SH-SY5Y (cell line): ENCODE measurements around the gene ZCCHC24.

Experiments used
- GATA2 ChIP-seq: IDR thresholded peaks from 2 replicates; pipeline ENCODE4 v1.6.1; 2011; ENCODE audit warnings: mild to moderate bottlenecking, low read depth, low read length
- GATA3 ChIP-seq: IDR thresholded peaks from 2 replicates; pipeline ENCODE4 v1.6.1; 2011; ENCODE audit warnings: low read depth, mild to moderate bottlenecking, low read length, moderate library complexity

GRCh38 chr10:79425074-79425532 is 20.3 kb downstream of the ZCCHC24 start:
- TF ChIP-seq GATA2, result no peak
- no peak for TF ChIP-seq GATA3
